ENCODE results near the gene ARHGAP27. TPM values are rescaled to one million over a fixed set of nuclear protein-coding genes. Genes with fewer than 3 reads are reported as not detected.

The ARHGAP27 gene
- polyA plus RNA-seq, 3 donors: 47.2 to 315 (median 55.0) TPM

- peaks cover 97% of the 10 kb centered on the region for H4K20me1 ChIP-seq (ENCODE audit: insufficient read depth, low read length)
- H3K4me3 Mint-ChIP-seq: no peak overlapping the region
- peaks cover 87% of the 10 kb centered on the region for H3K79me2 ChIP-seq (ENCODE audit: insufficient read depth, low read length)
- no peaks in the 10 kb centered on the region for H3K9me3 Mint-ChIP-seq
- no peaks in the 10 kb centered on the region for H3K27me3 ChIP-seq (ENCODE audit: control insufficient read depth in 2 of 2, insufficient read depth in 2 of 2, low read length in 2 of 2)
- no peak for TF ChIP-seq CTCF (IDR thresholded peaks at IDR 0.05)
- no peak overlapping the region for H3K4me3 ChIP-seq (replicated peaks in 1 of 3; ENCODE audit: low read depth in 2 of 3, low read length in 3 of 3)
- no peak overlapping the region for H3K9ac ChIP-seq (ENCODE audit: insufficient read depth, low read length, poor library complexity, severe bottlenecking)
- no peak overlapping the region for H2AFZ ChIP-seq (ENCODE audit: insufficient read depth, low read depth, low read length, poor library complexity, severe bottlenecking)
- no peaks in the 10 kb centered on the region for H3K27me3 Mint-ChIP-seq (ENCODE audit: low read depth in 3 of 3)
- peak overlapping the region in 1 of 2 donors; percentile 74 for H3K27ac ChIP-seq (ENCODE audit: low read depth in 1 of 2, low read length in 2 of 2)
- intact Hi-C loops (cut with micrococcal nuclease): no loop called here
- peaks cover 55 to 57% of the 10 kb centered on the region in 2 donors for H3K36me3 ChIP-seq (replicated peaks in 1 of 2; ENCODE audit: control insufficient read depth in 1 of 2, insufficient read depth in 2 of 2, low read length in 2 of 2)
- peaks cover 56 to 86% of the 10 kb centered on the region in 2 donors for H3K36me3 Mint-ChIP-seq
- H3K4me1 ChIP-seq (ENCODE audit: control insufficient read depth in 1 of 2, insufficient read depth in 2 of 2, low read length in 2 of 2): peaks cover 45 to 49% of the 10 kb centered on the region in 2 donors
- WGBS (ENCODE audit: insufficient coverage): 94% methylated on average over 27 of the region's 48 CpGs
- peaks cover 39% of the 10 kb centered on the region for H3K4me1 Mint-ChIP-seq
- DNase-seq: peak in 1 of 3 donors; percentile 3
- H3K27ac Mint-ChIP-seq: peak overlapping the region in 3 of 7 donors; percentile 87 to 94 (median 90)
- H3K9me3 ChIP-seq (replicated peaks in 1 of 2; ENCODE audit: control insufficient read depth in 1 of 2, insufficient read depth in 1 of 2, low read length in 2 of 2): no peaks in the 10 kb centered on the region
- no peak overlapping the region for H3K4me2 ChIP-seq (replicated peaks; ENCODE audit: extremely low read depth, low read length, poor library complexity, severe bottlenecking)
Measured at GRCh38 chr17:45405250-45406086, 27.2 kb downstream of the ARHGAP27 start.

GRCh38 chr17:45404870-45405249 is 27.8 kb downstream of the ARHGAP27 start:
- Mint-ChIP-seq H3K27ac (peak overlapping the region in 2 of 7 donors; percentile 54 to 82), H3K4me3 (no peak overlapping the region), H3K27me3 (ENCODE audit: low read depth in 3 of 3) (no peaks in the 10 kb centered on the region), H3K4me1 (peaks cover 38% of the 10 kb centered on the region), H3K36me3 (peaks cover 62 to 89% of the 10 kb centered on the region in 2 donors), H3K9me3 (no peaks in the 10 kb centered on the region)
- peaks cover 100% of the 10 kb centered on the region for H4K20me1 ChIP-seq (ENCODE audit: insufficient read depth, low read length)
- peak overlapping the region in 1 of 2 donors; percentile 53 for H3K27ac ChIP-seq (ENCODE audit: low read depth in 1 of 2, low read length in 2 of 2)
- no peaks in the 10 kb centered on the region for H3K9me3 ChIP-seq (replicated peaks in 1 of 2; ENCODE audit: control insufficient read depth in 1 of 2, insufficient read depth in 1 of 2, low read length in 2 of 2)
- intact Hi-C loops (cut with micrococcal nuclease): no loop called here
- H3K4me1 ChIP-seq (ENCODE audit: control insufficient read depth in 1 of 2, insufficient read depth in 2 of 2, low read length in 2 of 2): peaks cover 44% of the 10 kb centered on the region in 2 donors
- DNase-seq: no peak
- no peaks in the 10 kb centered on the region for H3K27me3 ChIP-seq (ENCODE audit: control insufficient read depth in 2 of 2, insufficient read depth in 2 of 2, low read length in 2 of 2)
- no peak overlapping the region for H2AFZ ChIP-seq (ENCODE audit: insufficient read depth, low read depth, low read length, poor library complexity, severe bottlenecking)
- no peak for TF ChIP-seq CTCF (IDR thresholded peaks at IDR 0.05)
- peaks cover 61 to 63% of the 10 kb centered on the region in 2 donors for H3K36me3 ChIP-seq (replicated peaks in 1 of 2; ENCODE audit: control insufficient read depth in 1 of 2, insufficient read depth in 2 of 2, low read length in 2 of 2)
- no peak overlapping the region for H3K4me2 ChIP-seq (replicated peaks; ENCODE audit: extremely low read depth, low read length, poor library complexity, severe bottlenecking)
- peaks cover 87% of the 10 kb centered on the region for H3K79me2 ChIP-seq (ENCODE audit: insufficient read depth, low read length)
- no peak overlapping the region for H3K4me3 ChIP-seq (replicated peaks in 1 of 3; ENCODE audit: low read depth in 2 of 3, low read length in 3 of 3)
- H3K9ac ChIP-seq (ENCODE audit: insufficient read depth, low read length, poor library complexity, severe bottlenecking): no peak overlapping the region
- WGBS (ENCODE audit: insufficient coverage): 92% methylated on average over 13 of the region's 14 CpGs
